IMR-90 (cell line): Measurements from ENCODE around the gene SERHL2. TPM values are rescaled to one million over a fixed set of nuclear protein-coding genes. Genes with fewer than 3 reads are reported as not detected.

Experiments used
- ATAC-seq: fragments of 200-7000 bp; cut with Tn5 transposase; 2 replicates; pipeline ENCODE4 v1.9.1; 2020; ENCODE audit warnings: low read depth, mild to moderate bottlenecking, moderate library complexity
- BruUV-seq: library from RNA; stranded (reverse); fragments of 400-500 nt; replicated peaks from 2 replicates; lab custom pipeline; 2021; lab: Mats Ljungman, UMichigan
- CTCF ChIA-PET: fragments of 300-600 bp; formaldehyde crosslinking; extraction: SDS; loops from one replicate; lab custom pipeline; 2021; ENCODE audit warnings: antibody characterized with exemption; lab: Yijun Ruan, JAX
- POLR2A ChIA-PET: fragments of 300-600 bp; sonication (Branson Sonifier 250); formaldehyde crosslinking; loops from one replicate; lab custom pipeline; 2022; ENCODE audit warnings: antibody characterized with exemption; ENCODE audit not compliant: unreplicated experiment; lab: Charles Lee
- DNase-seq: peaks from one replicate; pipeline ENCODE4 v3.0.0; 2013
- H2AFZ ChIP-seq: replicated peaks from 2 replicates; pipeline ENCODE3; 2013; ENCODE audit warnings: low read length, mild to moderate bottlenecking; ENCODE audit not compliant: poor library complexity
- H2AK5ac ChIP-seq: 2 replicates; pipeline ENCODE4 v1.6.1; 2013; ENCODE audit warnings: low read depth, low read length, inconsistent platforms
- H2AK9ac ChIP-seq: replicated peaks from 2 replicates; pipeline ENCODE3; 2013; ENCODE audit warnings: mild to moderate bottlenecking, low read depth, low read length, moderate library complexity; ENCODE audit not compliant: poor library complexity
- H2BK120ac ChIP-seq: 2 replicates; pipeline ENCODE4 v1.6.1; 2013; ENCODE audit warnings: low read depth, low read length, inconsistent platforms
- H2BK15ac ChIP-seq: 3 replicates; pipeline ENCODE4 v1.6.1; 2013; ENCODE audit warnings: low read depth, low read length, inconsistent platforms
- H2BK20ac ChIP-seq: 2 replicates; pipeline ENCODE4 v1.6.1; 2013; ENCODE audit warnings: low read depth, mild to moderate bottlenecking, inconsistent platforms, low read length, moderate library complexity
- H2BK5ac ChIP-seq: 2 replicates; pipeline ENCODE4 v1.6.1; 2013; ENCODE audit warnings: mild to moderate bottlenecking, low read depth, low read length, inconsistent platforms; ENCODE audit not compliant: poor library complexity, severe bottlenecking
- H3K14ac ChIP-seq: replicated peaks from 2 replicates; pipeline ENCODE4 v1.6.1; 2013; ENCODE audit warnings: low read depth, low read length, inconsistent platforms
- H3K18ac ChIP-seq: 2 replicates; pipeline ENCODE4 v1.6.1; 2013; ENCODE audit warnings: low read depth, low read length, control low read depth
- H3K23ac ChIP-seq: 2 replicates; pipeline ENCODE4 v1.6.1; 2013; ENCODE audit warnings: low read depth, low read length, inconsistent platforms
- H3K27ac ChIP-seq: 2 replicates; pipeline ENCODE4 v1.5.1; 2013; ENCODE audit warnings: mild to moderate bottlenecking, control low read depth, low read length; ENCODE audit not compliant: insufficient read depth
- H3K27me3 ChIP-seq: 2 replicates; pipeline ENCODE4 v1.6.1; 2013; ENCODE audit warnings: low read length; ENCODE audit not compliant: control insufficient read depth, insufficient read depth
- H3K36me3 ChIP-seq: 2 replicates; pipeline ENCODE4 v1.6.1; 2013; ENCODE audit warnings: low read length, mixed read lengths; ENCODE audit not compliant: control insufficient read depth, insufficient read depth
- H3K4ac ChIP-seq: 2 replicates; pipeline ENCODE4 v1.6.1; 2013; ENCODE audit warnings: low read depth, low read length, inconsistent platforms
- H3K4me1 ChIP-seq: 2 replicates; pipeline ENCODE4 v1.6.1; 2013; ENCODE audit warnings: low read length, mixed read lengths; ENCODE audit not compliant: control insufficient read depth, insufficient read depth
- H3K4me2 ChIP-seq: 2 replicates; pipeline ENCODE4 v1.6.1; 2013; ENCODE audit warnings: low read depth, mild to moderate bottlenecking, control low read depth, low read length, moderate library complexity
- H3K4me3 ChIP-seq: 2 replicates; pipeline ENCODE4 v1.5.1; 2013; ENCODE audit warnings: low read depth, mild to moderate bottlenecking, control low read depth, low read length, moderate library complexity; ENCODE audit not compliant: insufficient read depth
- H3K56ac ChIP-seq: 2 replicates; pipeline ENCODE4 v1.6.1; 2013; ENCODE audit warnings: low read length, inconsistent platforms; ENCODE audit not compliant: insufficient read depth; ENCODE audit errors: extremely low read depth
- H3K79me1 ChIP-seq, 2 experiments: 2 replicates each; pipeline ENCODE4 v1.6.1; 2013; ENCODE audit warnings: low read length in 2 of 2, inconsistent platforms in 1 of 2, low read depth in 1 of 2
- H3K9ac ChIP-seq: 2 replicates; pipeline ENCODE4 v1.6.1; 2013; ENCODE audit warnings: low read depth, low read length, control low read depth
- H3K9me1 ChIP-seq: 2 replicates; pipeline ENCODE4 v1.6.1; 2013; ENCODE audit warnings: low read length, inconsistent platforms; ENCODE audit not compliant: insufficient read depth
- H3K9me3 ChIP-seq: 2 replicates; pipeline ENCODE4 v1.6.1; 2013; ENCODE audit warnings: low read length; ENCODE audit not compliant: control insufficient read depth, insufficient read depth
- H4K20me1 ChIP-seq: 2 replicates; pipeline ENCODE4 v1.6.1; 2013; ENCODE audit warnings: low read length, inconsistent platforms; ENCODE audit not compliant: insufficient read depth
- H4K5ac ChIP-seq: 2 replicates; pipeline ENCODE4 v1.6.1; 2013; ENCODE audit warnings: mild to moderate bottlenecking, low read depth, low read length, control low read depth
- H4K8ac ChIP-seq, 2 experiments: 2 replicates each; pipeline ENCODE4 v1.6.1; 2013; ENCODE audit warnings: low read depth in 2 of 2, low read length in 2 of 2, control low read depth in 1 of 2, inconsistent platforms in 1 of 2
- H4K91ac ChIP-seq: 2 replicates; pipeline ENCODE4 v1.6.1; 2013; ENCODE audit warnings: low read depth, low read length, inconsistent platforms; ENCODE audit not compliant: insufficient read depth
- CHD1 ChIP-seq: IDR thresholded peaks from 2 replicates; pipeline ENCODE4 v1.6.1; 2012; ENCODE audit warnings: low read depth, low read length, improper control_type of control experiment
- MAFK ChIP-seq: IDR thresholded peaks from 2 replicates; pipeline ENCODE4 v1.6.1; 2012; ENCODE audit warnings: low read depth, low read length, improper control_type of control experiment
- MAZ ChIP-seq: IDR thresholded peaks from 2 replicates; pipeline ENCODE4 v1.6.1; 2012; ENCODE audit warnings: low read depth, mild to moderate bottlenecking, low read length, improper control_type of control experiment, moderate library complexity, borderline replicate concordance
- MXI1 ChIP-seq: IDR thresholded peaks from 2 replicates; pipeline ENCODE4 v1.6.1; 2012; ENCODE audit warnings: low read depth, mild to moderate bottlenecking, low read length, moderate library complexity, borderline replicate concordance
- POLR2A ChIP-seq: IDR thresholded peaks from 2 replicates; pipeline ENCODE4 v1.6.1; 2012; ENCODE audit warnings: mild to moderate bottlenecking, low read depth, low read length
- RAD21 ChIP-seq: IDR thresholded peaks from 2 replicates; pipeline ENCODE4 v1.6.1; 2012; ENCODE audit warnings: low read length, improper control_type of control experiment
- RCOR1 ChIP-seq: IDR thresholded peaks from 2 replicates; pipeline ENCODE4 v1.6.1; 2012; ENCODE audit warnings: mild to moderate bottlenecking, low read length, improper control_type of control experiment; ENCODE audit not compliant: insufficient replicate concordance
- RFX5 ChIP-seq: IDR thresholded peaks from 2 replicates; pipeline ENCODE4 v1.8.0; 2012; ENCODE audit warnings: low read depth, mild to moderate bottlenecking, low read length, moderate library complexity
- WGBS, 2 experiments: methylation state at CpG; one replicate each; pipeline versions ENCODE4 v1.1.5 to v1.1.7; 2013; ENCODE audit warnings: missing lambda C conversion rate in 2 of 2; ENCODE audit not compliant: insufficient read length in 1 of 2; ENCODE audit errors: extremely low coverage in 2 of 2; 5-methylcytosine and 5-hydroxymethylcytosine counted together
- dilution Hi-C: fragments of 300-500 bp; cut with HindIII; formaldehyde crosslinking; loops from one replicate; pipeline ENCODE4 v1.14.3; 2018; ENCODE audit warnings: low sequenced_read_pairs; ENCODE audit not compliant: unreplicated experiment
- in situ Hi-C: fragments of 300-500 bp; cut with MboI; formaldehyde crosslinking; loops from 3 replicates; pipeline ENCODE4 v1.14.3; 2019; ENCODE audit warnings: low sequenced_read_pairs, inconsistent platforms, mixed read lengths
- intact Hi-C: fragments of 100-400 bp; cut with micrococcal nuclease; formaldehyde crosslinking; loops from 2 replicates; pipeline ENCODE4 v1.10.0; 2022
- polyA plus RNA-seq, 3 experiments: library from polyadenylated mRNA; depleted of rRNA; stranded (reverse); fragments of >200 nt; gene quantifications; 2 replicates each; pipeline ENCODE4 v1.2.3, GENCODE V29; 2012; ENCODE audit warnings: low replicate concordance in 1 of 3
- total RNA-seq: library from RNA; depleted of rRNA; stranded (reverse); fragments of >200 nt; gene quantifications from 2 replicates; pipeline ENCODE4 v1.2.3, GENCODE V29; 2012
- TF ChIP-seq, protein P1 (sequence below): conservative IDR thresholded peaks from 2 replicates; pipeline ENCODE4 v1.5.1; 2012; ENCODE audit warnings: mild to moderate bottlenecking, low read depth, low read length, improper control_type of control experiment
- TF ChIP-seq, protein P2 (sequence below): fragments of 150-350 bp; IDR thresholded peaks from 2 replicates; pipeline ENCODE4 v1.6.1; 2016; ENCODE audit warnings: low read depth, mild to moderate bottlenecking, low read length, moderate library complexity, borderline replicate concordance

SERHL2 gene
- total and polyA plus RNA-seq, 2 of the 4 experiments (the other 2 are of a cell fraction), result 4.5 to 5.0 TPM

DNA sequence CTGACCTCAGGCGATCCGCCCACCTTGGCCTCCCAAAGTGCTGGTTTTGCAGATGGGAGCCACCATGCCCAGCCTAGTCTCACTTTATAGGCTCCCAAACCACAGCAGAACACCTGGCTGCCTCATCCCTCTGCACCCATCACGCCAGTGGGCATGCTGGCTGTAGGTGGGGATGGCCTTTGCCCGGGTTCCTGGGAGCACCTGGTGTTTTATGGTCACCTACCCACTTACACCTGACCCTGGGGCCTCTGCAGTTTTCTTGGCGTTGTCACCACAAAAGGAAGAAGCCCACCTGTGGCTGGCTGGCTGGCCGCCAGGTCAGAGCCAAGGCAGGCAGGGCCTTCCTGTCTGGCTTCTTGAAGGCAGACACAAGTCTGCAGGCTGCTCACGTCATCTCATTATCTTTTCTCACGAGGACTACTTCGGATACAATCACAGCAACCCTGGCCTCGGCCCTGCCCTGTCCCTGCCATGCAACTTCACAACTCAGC, 42.3 kb upstream of the SERHL2 start:
- H2BK20ac ChIP-seq, result no peak overlapping the region
- H4K91ac ChIP-seq, result no peak overlapping the region
- H3K27ac ChIP-seq, result no peak overlapping the region
- no peak overlapping the region for H4K8ac ChIP-seq
- dilution Hi-C loops, result no loop called here
- H2BK15ac ChIP-seq, result no peak overlapping the region
- in situ Hi-C loops, result no loop called here
- TF ChIP-seq MAZ, result no peak
- TF ChIP-seq POLR2A, result no peak
- no peak for TF ChIP-seq MAFK
- TF ChIP-seq, protein P1, sequence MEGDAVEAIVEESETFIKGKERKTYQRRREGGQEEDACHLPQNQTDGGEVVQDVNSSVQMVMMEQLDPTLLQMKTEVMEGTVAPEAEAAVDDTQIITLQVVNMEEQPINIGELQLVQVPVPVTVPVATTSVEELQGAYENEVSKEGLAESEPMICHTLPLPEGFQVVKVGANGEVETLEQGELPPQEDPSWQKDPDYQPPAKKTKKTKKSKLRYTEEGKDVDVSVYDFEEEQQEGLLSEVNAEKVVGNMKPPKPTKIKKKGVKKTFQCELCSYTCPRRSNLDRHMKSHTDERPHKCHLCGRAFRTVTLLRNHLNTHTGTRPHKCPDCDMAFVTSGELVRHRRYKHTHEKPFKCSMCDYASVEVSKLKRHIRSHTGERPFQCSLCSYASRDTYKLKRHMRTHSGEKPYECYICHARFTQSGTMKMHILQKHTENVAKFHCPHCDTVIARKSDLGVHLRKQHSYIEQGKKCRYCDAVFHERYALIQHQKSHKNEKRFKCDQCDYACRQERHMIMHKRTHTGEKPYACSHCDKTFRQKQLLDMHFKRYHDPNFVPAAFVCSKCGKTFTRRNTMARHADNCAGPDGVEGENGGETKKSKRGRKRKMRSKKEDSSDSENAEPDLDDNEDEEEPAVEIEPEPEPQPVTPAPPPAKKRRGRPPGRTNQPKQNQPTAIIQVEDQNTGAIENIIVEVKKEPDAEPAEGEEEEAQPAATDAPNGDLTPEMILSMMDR, result no peak
- TF ChIP-seq RFX5, result no peak
- TF ChIP-seq, protein P2, sequence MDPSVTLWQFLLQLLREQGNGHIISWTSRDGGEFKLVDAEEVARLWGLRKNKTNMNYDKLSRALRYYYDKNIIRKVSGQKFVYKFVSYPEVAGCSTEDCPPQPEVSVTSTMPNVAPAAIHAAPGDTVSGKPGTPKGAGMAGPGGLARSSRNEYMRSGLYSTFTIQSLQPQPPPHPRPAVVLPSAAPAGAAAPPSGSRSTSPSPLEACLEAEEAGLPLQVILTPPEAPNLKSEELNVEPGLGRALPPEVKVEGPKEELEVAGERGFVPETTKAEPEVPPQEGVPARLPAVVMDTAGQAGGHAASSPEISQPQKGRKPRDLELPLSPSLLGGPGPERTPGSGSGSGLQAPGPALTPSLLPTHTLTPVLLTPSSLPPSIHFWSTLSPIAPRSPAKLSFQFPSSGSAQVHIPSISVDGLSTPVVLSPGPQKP, result no peak
- no peak for TF ChIP-seq CHD1
- no peak for TF ChIP-seq RAD21
- TF ChIP-seq MXI1, result no peak
- no peak for TF ChIP-seq RCOR1
- peaks cover 9% of the 10 kb centered on the region for H4K20me1 ChIP-seq
- ATAC-seq, result no peak
- no peak overlapping the region for H3K23ac ChIP-seq
- no peaks in the 10 kb centered on the region for H3K9me3 ChIP-seq
- H2BK120ac ChIP-seq, result no peak overlapping the region
- POLR2A ChIA-PET, result no interaction called here
- H3K4me2 ChIP-seq, result no peak overlapping the region
- no peak overlapping the region for H4K5ac ChIP-seq
- no peak overlapping the region for H2AK9ac ChIP-seq
- H2AK5ac ChIP-seq, result no peak overlapping the region
- H3K4me1 ChIP-seq, result no peaks in the 10 kb centered on the region
- no peak for DNase-seq
- H3K56ac ChIP-seq, result no peak overlapping the region
- 82% methylated on average over 2 of the region's 10 CpGs; no CpG with 5 or more reads in 1 of the 2 experiments for WGBS, 2 experiments
- no peak overlapping the region for H3K14ac ChIP-seq
- H3K18ac ChIP-seq, result no peak overlapping the region
- H3K4ac ChIP-seq, result no peak overlapping the region
- H2AFZ ChIP-seq, result no peak overlapping the region
- H3K4me3 ChIP-seq, result no peak overlapping the region
- no peaks in the 10 kb centered on the region for H3K27me3 ChIP-seq
- peaks cover 19% of the 10 kb centered on the region for H3K36me3 ChIP-seq
- CTCF ChIA-PET, result no interaction called here
- no TSS peak for BruUV-seq
- intact Hi-C loops, result no loop called here
- peaks cover 0 to 2% of the 10 kb centered on the region in 2 experiments; a peak in 1 of 4 replicates for H3K79me1 ChIP-seq
- H3K9ac ChIP-seq, result no peak overlapping the region
- no peaks in the 10 kb centered on the region for H3K9me1 ChIP-seq
- no peak overlapping the region for H2BK5ac ChIP-seq
